HepG2 (cell line): ENCODE data around the gene SERPINB1. TPM values are rescaled to one million over a fixed set of nuclear protein-coding genes. Genes with fewer than 3 reads are reported as not detected.

Source experiments
- AHDC1 ChIP-seq: sonication (generic); formaldehyde crosslinking; IDR thresholded peaks from 2 replicates; pipeline ENCODE4 v1.5.1; 2020; ENCODE audit warnings: mild to moderate bottlenecking, missing genetic modification reagents, borderline replicate concordance
- ASH2L ChIP-seq: fragments of 300-600, 200-600 bp; sonication (generic); IDR thresholded peaks from 2 replicates; pipeline ENCODE4 v1.7.0; 2017; ENCODE audit warnings: low read depth, mild to moderate bottlenecking, moderate library complexity, mixed read lengths, low read length; ENCODE audit not compliant: insufficient read length
- KDM4B ChIP-seq: sonication (generic); formaldehyde crosslinking; IDR thresholded peaks from 2 replicates; pipeline ENCODE4 v1.4.0; 2020; ENCODE audit warnings: missing genetic modification reagents
- MEF2D ChIP-seq: sonication (generic); formaldehyde crosslinking; IDR thresholded peaks from 2 replicates; pipeline ENCODE4 v1.5.1; 2020; ENCODE audit warnings: mild to moderate bottlenecking, missing genetic modification reagents
- MIER2 ChIP-seq: IDR thresholded peaks from 2 replicates; pipeline ENCODE4 v1.6.1; 2016; ENCODE audit warnings: missing biosample characterization, missing genetic modification reagents
- NR3C1 ChIP-seq: sonication (generic); formaldehyde crosslinking; IDR thresholded peaks from 2 replicates; pipeline ENCODE4 v1.4.0; 2020; ENCODE audit warnings: missing genetic modification reagents
- RBM22 ChIP-seq: fragments of 200-400 bp; formaldehyde crosslinking; optimal IDR thresholded peaks from 2 replicates; pipeline ENCODE3; 2017; ENCODE audit warnings: mild to moderate bottlenecking, low read length, moderate library complexity
- REPIN1 ChIP-seq: sonication (generic); formaldehyde crosslinking; IDR thresholded peaks from 2 replicates; pipeline ENCODE4 v1.8.0; 2022; ENCODE audit warnings: missing genetic modification reagents, low read depth, mild to moderate bottlenecking, borderline replicate concordance
- SIX1 ChIP-seq: sonication (generic); formaldehyde crosslinking; IDR thresholded peaks from 2 replicates; pipeline ENCODE4 v1.4.0; 2020; ENCODE audit warnings: missing genetic modification reagents, borderline replicate concordance
- SMARCE1 ChIP-seq: fragments of 450-650 bp; IDR thresholded peaks from 2 replicates; pipeline ENCODE4 v1.6.1; 2017; ENCODE audit warnings: borderline replicate concordance
- TARDBP ChIP-seq: sonication (generic); formaldehyde crosslinking; IDR thresholded peaks from 2 replicates; pipeline ENCODE4 v1.8.0; 2022; ENCODE audit warnings: mild to moderate bottlenecking, missing genetic modification reagents
- ZBTB1 ChIP-seq: sonication (generic); formaldehyde crosslinking; IDR thresholded peaks from 2 replicates; pipeline ENCODE4 v1.4.0; 2020; ENCODE audit warnings: missing genetic modification reagents, borderline replicate concordance
- ZEB1 ChIP-seq: IDR thresholded peaks from 2 replicates; pipeline ENCODE4 v1.6.1; 2012; ENCODE audit warnings: mild to moderate bottlenecking, low read depth, inconsistent platforms; ENCODE audit not compliant: insufficient replicate concordance
- ZNF335 ChIP-seq: sonication (generic); formaldehyde crosslinking; IDR thresholded peaks from 2 replicates; pipeline ENCODE4 v1.4.0; 2020; ENCODE audit warnings: missing genetic modification reagents
- polyA plus RNA-seq, 8 experiments: library from polyadenylated mRNA; depleted of rRNA in 3 of 8; stranded (reverse) in 7 of 8; unstranded in 1 of 8; fragments of >200 nt; fragmentation: Illumina TruSeq in 4 of 8; extraction: Trizol in 4 of 8; gene quantifications; 2 replicates each; pipeline versions ENCODE4 v1.2.1 to v1.2.3, GENCODE V29; 2011 to 2016; ENCODE audit warnings: low read depth in 4 of 8, missing spikeins in 1 of 8, mixed read lengths in 1 of 8; ENCODE audit not compliant: insufficient read depth in 1 of 8
- total RNA-seq, 5 experiments: library from RNA; depleted of rRNA; stranded (reverse); fragments of >200 nt; fragmentation: Illumina TruSeq; extraction: Trizol; gene quantifications; 2 replicates each; pipeline ENCODE4 v1.2.3, GENCODE V29; 2016; ENCODE audit warnings: low read depth in 1 of 5
- TF ChIP-seq, protein P1 (sequence below): sonication (generic); formaldehyde crosslinking; IDR thresholded peaks from 2 replicates; pipeline ENCODE4 v1.4.0; 2020; ENCODE audit warnings: missing genetic modification reagents, mild to moderate bottlenecking, borderline replicate concordance
- TF ChIP-seq, protein P2 (sequence below): sonication (generic); formaldehyde crosslinking; IDR thresholded peaks from 2 replicates; pipeline ENCODE4 v1.5.0; 2020; ENCODE audit warnings: mild to moderate bottlenecking, missing genetic modification reagents
- TF ChIP-seq, protein P3 (sequence below): IDR thresholded peaks from 2 replicates; pipeline ENCODE4 v1.4.0; 2020; ENCODE audit warnings: mild to moderate bottlenecking, missing genetic modification reagents

SERPINB1 gene
- total and polyA plus RNA-seq, 2 of the 13 experiments (the other 11 are each of a cell fraction or from before 2014, with no cell fraction given): 41.4 to 60.5 TPM

DNA sequence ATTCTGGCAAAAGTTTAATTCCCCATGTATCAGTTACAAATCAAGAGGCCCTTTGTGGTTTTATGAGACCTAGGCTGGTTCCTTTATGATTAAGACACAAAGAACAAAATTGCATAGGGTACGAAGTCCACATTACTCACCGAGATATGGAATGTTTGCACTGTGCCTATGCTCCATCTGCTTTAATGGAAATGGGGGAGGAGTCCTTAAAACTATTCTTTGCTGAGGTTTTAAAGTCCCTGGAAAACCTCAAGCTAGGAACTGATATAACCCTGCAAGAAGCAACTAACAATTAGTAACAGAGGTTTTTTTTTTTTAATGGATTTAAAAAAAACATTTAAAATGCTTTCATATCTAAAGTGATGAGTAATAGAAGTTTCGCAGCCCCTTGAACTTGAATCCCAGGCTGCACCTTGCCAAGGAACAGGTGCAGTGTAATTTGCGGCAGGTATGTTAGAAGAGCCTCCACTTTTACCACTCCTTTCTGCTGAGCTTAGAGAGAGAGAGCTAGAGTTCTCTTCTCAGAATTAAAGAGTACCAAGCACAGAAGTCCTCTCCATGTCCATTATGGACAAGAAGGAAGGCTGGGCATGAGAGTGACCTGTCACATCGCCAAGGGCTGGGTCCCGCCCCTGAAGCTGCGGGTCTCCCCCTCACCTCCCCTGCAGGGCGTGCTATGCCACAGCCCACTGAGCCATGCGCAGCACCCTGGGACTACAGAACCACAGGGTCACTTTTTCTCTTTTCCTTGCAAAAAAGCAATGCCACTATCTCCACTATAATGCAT is 2.3 kb downstream of the SERPINB1 start (continued):
- no peak for TF ChIP-seq ZBTB1 (CRISPR knock-in tag)
- TF ChIP-seq SIX1 (CRISPR knock-in tag): peak; percentile 88
- 0 out of 2 replicates have a peak, but pooled peaks have one; percentile 28 for TF ChIP-seq REPIN1 (CRISPR knock-in tag)
- TF ChIP-seq SMARCE1: no peak
- TF ChIP-seq AHDC1 (CRISPR knock-in tag): peak; percentile 92; the same call in 1 of the 2 replicates
- TF ChIP-seq ZEB1: no peak
- TF ChIP-seq KDM4B (CRISPR knock-in tag): 0 out of 2 replicates have a peak, but pooled peaks have one; percentile 25
- peak; percentile 39; the same call in 1 of the 2 replicates for TF ChIP-seq MIER2 (CRISPR knock-in tag)
- TF ChIP-seq MEF2D (CRISPR knock-in tag): no peak
- TF ChIP-seq RBM22: peak; percentile 16
- no peak for TF ChIP-seq NR3C1 (CRISPR knock-in tag)
- TF ChIP-seq, protein P1, sequence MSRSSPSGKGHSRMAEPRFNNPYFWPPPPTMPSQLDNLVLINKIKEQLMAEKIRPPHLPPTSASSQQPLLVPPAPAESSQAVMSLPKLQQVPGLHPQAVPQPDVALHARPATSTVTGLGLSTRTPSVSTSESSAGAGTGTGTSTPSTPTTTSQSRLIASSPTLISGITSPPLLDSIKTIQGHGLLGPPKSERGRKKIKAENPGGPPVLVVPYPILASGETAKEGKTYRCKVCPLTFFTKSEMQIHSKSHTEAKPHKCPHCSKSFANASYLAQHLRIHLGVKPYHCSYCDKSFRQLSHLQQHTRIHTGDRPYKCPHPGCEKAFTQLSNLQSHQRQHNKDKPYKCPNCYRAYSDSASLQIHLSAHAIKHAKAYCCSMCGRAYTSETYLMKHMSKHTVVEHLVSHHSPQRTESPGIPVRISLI (CRISPR knock-in tag): peak; percentile 10; the same call in 1 of the 2 replicates
- TF ChIP-seq ZNF335 (CRISPR knock-in tag): peak; percentile 19; the same call in 1 of the 2 replicates
- peak; percentile 91 for TF ChIP-seq ASH2L
- TF ChIP-seq, protein P2, sequence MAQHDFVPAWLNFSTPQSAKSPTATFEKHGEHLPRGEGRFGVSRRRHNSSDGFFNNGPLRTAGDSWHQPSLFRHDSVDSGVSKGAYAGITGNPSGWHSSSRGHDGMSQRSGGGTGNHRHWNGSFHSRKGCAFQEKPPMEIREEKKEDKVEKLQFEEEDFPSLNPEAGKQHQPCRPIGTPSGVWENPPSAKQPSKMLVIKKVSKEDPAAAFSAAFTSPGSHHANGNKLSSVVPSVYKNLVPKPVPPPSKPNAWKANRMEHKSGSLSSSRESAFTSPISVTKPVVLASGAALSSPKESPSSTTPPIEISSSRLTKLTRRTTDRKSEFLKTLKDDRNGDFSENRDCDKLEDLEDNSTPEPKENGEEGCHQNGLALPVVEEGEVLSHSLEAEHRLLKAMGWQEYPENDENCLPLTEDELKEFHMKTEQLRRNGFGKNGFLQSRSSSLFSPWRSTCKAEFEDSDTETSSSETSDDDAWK (CRISPR knock-in tag): no peak
- TF ChIP-seq, protein P3, sequence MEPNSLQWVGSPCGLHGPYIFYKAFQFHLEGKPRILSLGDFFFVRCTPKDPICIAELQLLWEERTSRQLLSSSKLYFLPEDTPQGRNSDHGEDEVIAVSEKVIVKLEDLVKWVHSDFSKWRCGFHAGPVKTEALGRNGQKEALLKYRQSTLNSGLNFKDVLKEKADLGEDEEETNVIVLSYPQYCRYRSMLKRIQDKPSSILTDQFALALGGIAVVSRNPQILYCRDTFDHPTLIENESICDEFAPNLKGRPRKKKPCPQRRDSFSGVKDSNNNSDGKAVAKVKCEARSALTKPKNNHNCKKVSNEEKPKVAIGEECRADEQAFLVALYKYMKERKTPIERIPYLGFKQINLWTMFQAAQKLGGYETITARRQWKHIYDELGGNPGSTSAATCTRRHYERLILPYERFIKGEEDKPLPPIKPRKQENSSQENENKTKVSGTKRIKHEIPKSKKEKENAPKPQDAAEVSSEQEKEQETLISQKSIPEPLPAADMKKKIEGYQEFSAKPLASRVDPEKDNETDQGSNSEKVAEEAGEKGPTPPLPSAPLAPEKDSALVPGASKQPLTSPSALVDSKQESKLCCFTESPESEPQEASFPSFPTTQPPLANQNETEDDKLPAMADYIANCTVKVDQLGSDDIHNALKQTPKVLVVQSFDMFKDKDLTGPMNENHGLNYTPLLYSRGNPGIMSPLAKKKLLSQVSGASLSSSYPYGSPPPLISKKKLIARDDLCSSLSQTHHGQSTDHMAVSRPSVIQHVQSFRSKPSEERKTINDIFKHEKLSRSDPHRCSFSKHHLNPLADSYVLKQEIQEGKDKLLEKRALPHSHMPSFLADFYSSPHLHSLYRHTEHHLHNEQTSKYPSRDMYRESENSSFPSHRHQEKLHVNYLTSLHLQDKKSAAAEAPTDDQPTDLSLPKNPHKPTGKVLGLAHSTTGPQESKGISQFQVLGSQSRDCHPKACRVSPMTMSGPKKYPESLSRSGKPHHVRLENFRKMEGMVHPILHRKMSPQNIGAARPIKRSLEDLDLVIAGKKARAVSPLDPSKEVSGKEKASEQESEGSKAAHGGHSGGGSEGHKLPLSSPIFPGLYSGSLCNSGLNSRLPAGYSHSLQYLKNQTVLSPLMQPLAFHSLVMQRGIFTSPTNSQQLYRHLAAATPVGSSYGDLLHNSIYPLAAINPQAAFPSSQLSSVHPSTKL (CRISPR knock-in tag): peak; percentile 97
- TF ChIP-seq TARDBP: peak; percentile 31; the same call in 1 of the 2 replicates
